Esophagus muscularis mucosa (tissue), 3 donors: ENCODE results near the gene ZIC4.

Experiments used
- EP300 ChIP-seq: sonication (generic); formaldehyde crosslinking; IDR thresholded peaks from one replicate; pipeline ENCODE4 v1.6.1; 2017; ENCODE audit warnings: antibody characterized with exemption
- TF ChIP-seq, protein P1 (sequence below), 3 experiments: fragments of 200-600 bp in 2 of 3; fragments of 450-650 bp in 1 of 3; sonication (generic) in 2 of 3; IDR thresholded peaks; one replicate each; pipeline ENCODE4 v1.5.1; 2017 to 2019; ENCODE audit warnings: antibody characterized with exemption in 3 of 3, mild to moderate bottlenecking in 2 of 3, moderate library complexity in 1 of 3

DNA sequence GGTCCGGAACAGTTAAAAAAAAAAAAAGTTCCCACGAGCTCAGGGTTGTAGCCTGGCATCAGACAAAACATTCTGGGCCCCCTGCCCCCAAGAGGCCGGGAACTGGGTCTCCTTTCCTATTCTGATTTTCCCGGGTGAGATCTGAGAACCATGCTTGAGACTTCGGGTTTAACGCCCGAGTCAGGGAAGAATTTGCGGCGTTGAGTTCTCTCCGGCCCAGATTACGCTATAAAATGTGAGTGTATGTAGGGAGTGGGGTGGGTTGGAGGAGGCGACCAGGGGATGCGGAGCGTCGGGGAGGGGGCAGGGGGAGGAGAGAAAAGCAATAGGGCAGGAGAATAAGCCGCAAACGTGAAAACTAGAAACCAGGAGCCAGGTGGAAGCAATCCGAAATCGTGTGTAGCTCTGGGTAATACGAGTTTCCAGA lies 5.5 kb upstream of the ZIC4 start:
- TF ChIP-seq, protein P1, sequence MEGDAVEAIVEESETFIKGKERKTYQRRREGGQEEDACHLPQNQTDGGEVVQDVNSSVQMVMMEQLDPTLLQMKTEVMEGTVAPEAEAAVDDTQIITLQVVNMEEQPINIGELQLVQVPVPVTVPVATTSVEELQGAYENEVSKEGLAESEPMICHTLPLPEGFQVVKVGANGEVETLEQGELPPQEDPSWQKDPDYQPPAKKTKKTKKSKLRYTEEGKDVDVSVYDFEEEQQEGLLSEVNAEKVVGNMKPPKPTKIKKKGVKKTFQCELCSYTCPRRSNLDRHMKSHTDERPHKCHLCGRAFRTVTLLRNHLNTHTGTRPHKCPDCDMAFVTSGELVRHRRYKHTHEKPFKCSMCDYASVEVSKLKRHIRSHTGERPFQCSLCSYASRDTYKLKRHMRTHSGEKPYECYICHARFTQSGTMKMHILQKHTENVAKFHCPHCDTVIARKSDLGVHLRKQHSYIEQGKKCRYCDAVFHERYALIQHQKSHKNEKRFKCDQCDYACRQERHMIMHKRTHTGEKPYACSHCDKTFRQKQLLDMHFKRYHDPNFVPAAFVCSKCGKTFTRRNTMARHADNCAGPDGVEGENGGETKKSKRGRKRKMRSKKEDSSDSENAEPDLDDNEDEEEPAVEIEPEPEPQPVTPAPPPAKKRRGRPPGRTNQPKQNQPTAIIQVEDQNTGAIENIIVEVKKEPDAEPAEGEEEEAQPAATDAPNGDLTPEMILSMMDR (IDR thresholded peaks at IDR 0.05), result no peak
- no peak for TF ChIP-seq EP300
